PC-3 (cell line): ENCODE data around the gene ZFYVE27. TPM values are rescaled to one million over a fixed set of nuclear protein-coding genes. Genes with fewer than 3 reads are reported as not detected.

ENCODE experiments used
- ATAC-seq: fragments of 200-7000 bp; cut with Tn5 transposase; 2 replicates; pipeline ENCODE4 v1.9.1; 2020; ENCODE audit warnings: mild to moderate bottlenecking, moderate library complexity
- BruUV-seq: library from RNA; stranded (reverse); fragments of 400-500 nt; replicated peaks from 2 replicates; lab custom pipeline; 2021; lab: Mats Ljungman, UMichigan
- CTCF ChIA-PET: fragments of 300-600 bp; sonication (Branson Sonifier 250); formaldehyde crosslinking; loops from one replicate; lab custom pipeline; 2022; ENCODE audit warnings: antibody characterized with exemption; lab: Charles Lee
- POLR2A ChIA-PET: fragments of 300-600 bp; sonication (Branson Sonifier 250); formaldehyde crosslinking; loops from one replicate; lab custom pipeline; 2022; ENCODE audit warnings: antibody characterized with exemption; ENCODE audit not compliant: unreplicated experiment; lab: Charles Lee
- DNase-seq: peaks from one replicate; pipeline ENCODE4 v3.0.0-alpha.2; 2015
- H2AFZ ChIP-seq: fragments of 300-600 bp; sonication (generic); 2 replicates; pipeline ENCODE4 v1.6.0; 2016; ENCODE audit warnings: antibody characterized with exemption, low read length
- H3F3A ChIP-seq: fragments of 300-600 bp; sonication (generic); one replicate; pipeline ENCODE4 v1.6.0; 2017; ENCODE audit warnings: antibody characterized with exemption, low read length, control low read depth, mild to moderate bottlenecking; ENCODE audit not compliant: unreplicated experiment
- H3K27ac ChIP-seq: fragments of 300-600 bp; sonication (generic); 2 replicates; pipeline ENCODE4 v1.5.1; 2016; ENCODE audit warnings: mild to moderate bottlenecking, low read length
- H3K27me3 ChIP-seq: fragments of 300-600 bp; sonication (generic); 2 replicates; pipeline ENCODE4 v1.6.1; 2016; ENCODE audit warnings: low read length, mixed read lengths
- H3K36me3 ChIP-seq: fragments of 300-600 bp; sonication (generic); 2 replicates; pipeline ENCODE4 v1.6.1; 2016; ENCODE audit warnings: low read depth, mixed run types, low read length, mixed read lengths
- H3K4me1 ChIP-seq: fragments of 300-600 bp; sonication (generic); 2 replicates; pipeline ENCODE4 v1.5.1; 2016; ENCODE audit warnings: low read length; ENCODE audit not compliant: insufficient read depth
- H3K4me2 ChIP-seq: fragments of 300-600 bp; sonication (generic); 2 replicates; pipeline ENCODE4 v1.6.0; 2016; ENCODE audit warnings: low read length
- H3K4me3 ChIP-seq: fragments of 300-600 bp; sonication (generic); 2 replicates; pipeline ENCODE4 v1.5.1; 2016; ENCODE audit warnings: mild to moderate bottlenecking, low read length, mixed read lengths
- H3K79me2 ChIP-seq: fragments of 300-600 bp; sonication (generic); 2 replicates; pipeline ENCODE4 v1.6.1; 2017; ENCODE audit warnings: low read length, mixed read lengths
- H3K9ac ChIP-seq: fragments of 300-600 bp; sonication (generic); 2 replicates; pipeline ENCODE4 v1.6.0; 2016; ENCODE audit warnings: mild to moderate bottlenecking, low read length
- H3K9me2 ChIP-seq: fragments of 300-600 bp; sonication (generic); replicated peaks from 2 replicates; pipeline ENCODE4 v1.6.1; 2016; ENCODE audit warnings: mixed run types, low read length, mixed read lengths
- H3K9me3 ChIP-seq: fragments of 300-600 bp; sonication (generic); 2 replicates; pipeline ENCODE4 v1.6.1; 2016; ENCODE audit warnings: low read length, mixed read lengths
- H4K20me1 ChIP-seq: fragments of 300-600 bp; sonication (generic); 2 replicates; pipeline ENCODE4 v1.6.1; 2016; ENCODE audit warnings: low read length, mixed read lengths
- EZH2 ChIP-seq: fragments of 300-600 bp; sonication (generic); IDR thresholded peaks from one replicate; pipeline ENCODE4 v1.6.1; 2017; ENCODE audit warnings: antibody characterized with exemption, mild to moderate bottlenecking, low read length; ENCODE audit not compliant: unreplicated experiment
- EZH2phosphoT487 ChIP-seq: fragments of 300-600 bp; sonication (generic); IDR thresholded peaks from 2 replicates; pipeline ENCODE4 v1.6.1; 2018; ENCODE audit warnings: mild to moderate bottlenecking, antibody characterized with exemption, low read length, borderline replicate concordance
- intact Hi-C: fragments of 100-400 bp; cut with micrococcal nuclease; formaldehyde crosslinking; loops from 2 replicates; pipeline ENCODE4 v1.9.0; 2023
- total RNA-seq: library from RNA; depleted of rRNA; stranded (reverse); fragments of >200 nt; gene quantifications from 2 replicates; pipeline ENCODE4 v1.2.3, GENCODE V29; 2014
- TF ChIP-seq, protein P1 (sequence below): fragments of 300-600 bp; sonication (generic); conservative IDR thresholded peaks from 2 replicates; pipeline ENCODE4 v1.5.1; 2017; ENCODE audit warnings: antibody characterized with exemption, low read depth, mild to moderate bottlenecking, low read length

The ZFYVE27 gene
- total RNA-seq, 1 experiment from 2014 or later, result 13.1 TPM

DNA sequence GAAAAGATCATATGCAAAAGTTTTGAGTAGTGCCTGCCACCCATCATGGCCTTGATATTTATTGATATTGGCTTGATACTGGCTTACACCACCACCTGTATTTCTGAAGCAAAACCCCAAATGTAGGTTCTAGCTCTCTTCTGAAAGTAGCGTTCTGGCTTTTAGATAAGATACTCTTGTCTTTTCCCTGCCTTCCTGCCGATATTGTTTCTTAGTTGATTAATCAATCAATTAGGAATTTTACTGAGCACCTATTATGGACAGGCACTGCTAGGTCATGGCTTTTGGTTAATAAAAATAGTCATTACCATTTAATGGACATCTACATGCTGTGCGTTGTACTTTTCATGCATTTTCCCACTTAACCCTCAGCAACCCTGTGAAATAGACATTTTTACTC, 27.0 kb downstream of the ZFYVE27 start:
- H3K4me2 ChIP-seq, result no peak overlapping the region
- no peak overlapping the region for H3K27ac ChIP-seq
- peaks cover 7% of the 10 kb centered on the region; the same call in 1 of the 2 replicates for H3K36me3 ChIP-seq
- H3K79me2 ChIP-seq, result no peaks in the 10 kb centered on the region
- H3K4me3 ChIP-seq, result no peak overlapping the region
- H3F3A ChIP-seq, result no peaks in the 10 kb centered on the region
- DNase-seq, result no peak
- no peaks in the 10 kb centered on the region for H4K20me1 ChIP-seq
- intact Hi-C loops, result no loop called here
- TF ChIP-seq EZH2phosphoT487 (no peak), EZH2 (no peak)
- TF ChIP-seq, protein P1, sequence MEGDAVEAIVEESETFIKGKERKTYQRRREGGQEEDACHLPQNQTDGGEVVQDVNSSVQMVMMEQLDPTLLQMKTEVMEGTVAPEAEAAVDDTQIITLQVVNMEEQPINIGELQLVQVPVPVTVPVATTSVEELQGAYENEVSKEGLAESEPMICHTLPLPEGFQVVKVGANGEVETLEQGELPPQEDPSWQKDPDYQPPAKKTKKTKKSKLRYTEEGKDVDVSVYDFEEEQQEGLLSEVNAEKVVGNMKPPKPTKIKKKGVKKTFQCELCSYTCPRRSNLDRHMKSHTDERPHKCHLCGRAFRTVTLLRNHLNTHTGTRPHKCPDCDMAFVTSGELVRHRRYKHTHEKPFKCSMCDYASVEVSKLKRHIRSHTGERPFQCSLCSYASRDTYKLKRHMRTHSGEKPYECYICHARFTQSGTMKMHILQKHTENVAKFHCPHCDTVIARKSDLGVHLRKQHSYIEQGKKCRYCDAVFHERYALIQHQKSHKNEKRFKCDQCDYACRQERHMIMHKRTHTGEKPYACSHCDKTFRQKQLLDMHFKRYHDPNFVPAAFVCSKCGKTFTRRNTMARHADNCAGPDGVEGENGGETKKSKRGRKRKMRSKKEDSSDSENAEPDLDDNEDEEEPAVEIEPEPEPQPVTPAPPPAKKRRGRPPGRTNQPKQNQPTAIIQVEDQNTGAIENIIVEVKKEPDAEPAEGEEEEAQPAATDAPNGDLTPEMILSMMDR, result no peak
- CTCF ChIA-PET, result no interaction called here
- H3K9ac ChIP-seq, result no peak overlapping the region
- no TSS peak for BruUV-seq
- H3K9me3 ChIP-seq, result no peaks in the 10 kb centered on the region
- H2AFZ ChIP-seq, result no peak overlapping the region
- POLR2A ChIA-PET, result no interaction called here
- no peaks in the 10 kb centered on the region for H3K9me2 ChIP-seq
- H3K4me1 ChIP-seq, result no peaks in the 10 kb centered on the region
- no peak for ATAC-seq
- H3K27me3 ChIP-seq, result no peaks in the 10 kb centered on the region

DNA sequence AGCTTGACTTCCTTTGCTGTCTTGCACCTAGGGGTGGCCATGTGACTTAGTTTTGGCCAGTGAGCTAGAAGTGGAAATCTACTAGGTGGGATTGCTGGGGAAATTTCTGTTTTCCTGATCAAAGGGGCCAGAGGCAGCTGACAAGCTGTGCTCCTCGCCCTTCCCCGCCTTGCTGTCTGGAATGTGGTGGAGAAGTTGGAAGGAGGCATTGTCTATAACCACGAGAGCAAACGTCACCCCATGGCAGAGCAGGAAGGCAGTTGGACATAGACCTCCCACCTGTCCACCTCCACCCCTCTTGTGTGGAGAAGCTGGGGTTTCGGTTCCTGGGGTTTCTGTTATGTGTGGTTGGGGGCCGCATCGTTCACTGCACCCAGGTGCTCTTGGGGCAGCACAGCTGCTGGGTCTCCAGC, 27.6 kb downstream of the ZFYVE27 start:
- ATAC-seq, result no peak
- no peak overlapping the region for H2AFZ ChIP-seq
- no peak overlapping the region for H3K4me2 ChIP-seq
- H3K36me3 ChIP-seq, result peaks cover 7% of the 10 kb centered on the region; the same call in 1 of the 2 replicates
- no peaks in the 10 kb centered on the region for H3K9me2 ChIP-seq
- H3K4me3 ChIP-seq, result no peak overlapping the region
- TF ChIP-seq EZH2 (no peak), EZH2phosphoT487 (no peak)
- TF ChIP-seq, protein P1, result no peak
- H3K4me1 ChIP-seq, result no peaks in the 10 kb centered on the region
- POLR2A ChIA-PET, result no interaction called here
- intact Hi-C loops, result no loop called here
- no peak overlapping the region for H3K27ac ChIP-seq
- BruUV-seq, result no TSS peak
- no peaks in the 10 kb centered on the region for H3K27me3 ChIP-seq
- H3F3A ChIP-seq, result no peaks in the 10 kb centered on the region
- no peaks in the 10 kb centered on the region for H3K9me3 ChIP-seq
- no peak overlapping the region for H3K9ac ChIP-seq
- no peaks in the 10 kb centered on the region for H3K79me2 ChIP-seq
- CTCF ChIA-PET, result no interaction called here
- no peaks in the 10 kb centered on the region for H4K20me1 ChIP-seq
- DNase-seq, result no peak

DNA sequence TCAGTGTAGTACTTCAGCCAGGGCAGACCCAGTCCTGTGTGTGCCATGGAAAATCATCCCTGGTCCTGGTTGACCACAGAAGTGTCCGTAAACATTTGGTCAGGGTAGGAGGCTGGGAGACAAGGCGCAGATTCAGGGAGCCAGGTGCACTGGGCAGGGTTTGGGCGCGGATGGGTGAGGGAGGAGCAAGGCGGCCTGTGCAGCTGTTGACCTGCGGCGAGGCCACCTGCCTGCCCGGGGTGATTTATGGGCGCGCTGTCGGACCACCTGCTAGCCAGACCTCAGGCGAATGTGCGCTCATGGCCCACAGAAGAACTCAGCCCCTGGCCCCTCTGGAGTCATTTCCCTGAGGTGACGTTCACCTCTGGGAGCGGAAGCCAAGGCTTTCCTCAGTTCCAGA, 28.3 kb downstream of the ZFYVE27 start:
- TF ChIP-seq, protein P1, result no peak
- DNase-seq (no peak), ATAC-seq (no peak)
- intact Hi-C loops, result no loop called here
- Histone ChIP-seq H3K4me1 (no peaks in the 10 kb centered on the region), H3K4me2 (no peak overlapping the region), H3F3A (no peaks in the 10 kb centered on the region), H3K27ac (no peak overlapping the region), H3K9ac (no peak overlapping the region), H3K9me3 (no peaks in the 10 kb centered on the region), H3K9me2 (no peaks in the 10 kb centered on the region), H4K20me1 (no peaks in the 10 kb centered on the region), H3K27me3 (no peaks in the 10 kb centered on the region), H2AFZ (no peak overlapping the region), H3K79me2 (no peaks in the 10 kb centered on the region), H3K4me3 (no peak overlapping the region), H3K36me3 (peaks cover 4% of the 10 kb centered on the region; the same call in 1 of the 2 replicates)
- ChIA-PET POLR2A (no interaction called here), CTCF (no interaction called here)
- BruUV-seq, result no TSS peak
